Suppressor macrophage treated with lipopolysaccharide for 1 hour (primary cell): ENCODE measurements around the gene MGAT5.
"Not testable (repeated sequence)": the region's sequence is repeated elsewhere in the genome, so short reads cannot be mapped to it uniquely, and the experiment has no call there.

Experiments
- DNase-seq, 3 donors: peaks; one replicate each; pipeline ENCODE4 v3.0.0-alpha.2; 2020 to 2022

Gene MGAT5

DNA sequence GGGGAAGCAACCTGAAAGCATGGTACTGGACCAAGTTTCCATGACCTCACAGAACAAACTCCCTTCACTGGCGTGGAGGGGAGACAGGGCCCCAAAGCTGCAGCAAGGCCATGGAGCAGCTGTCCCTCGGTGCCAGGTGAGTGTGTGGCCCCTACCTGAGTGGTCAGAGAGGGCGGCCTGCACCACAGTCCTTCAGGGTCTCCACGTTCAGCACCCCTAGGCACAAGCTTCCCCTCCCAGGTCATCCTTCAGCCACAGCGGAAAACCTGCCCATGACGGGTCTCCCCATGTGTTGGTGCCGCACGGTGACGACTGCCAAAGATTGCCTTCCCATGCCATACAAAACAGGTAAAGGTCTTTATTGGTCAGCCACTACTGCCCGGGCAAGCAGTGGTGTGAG is 201.6 kb downstream of the MGAT5 start:
- DNase-seq: no peak

DNA sequence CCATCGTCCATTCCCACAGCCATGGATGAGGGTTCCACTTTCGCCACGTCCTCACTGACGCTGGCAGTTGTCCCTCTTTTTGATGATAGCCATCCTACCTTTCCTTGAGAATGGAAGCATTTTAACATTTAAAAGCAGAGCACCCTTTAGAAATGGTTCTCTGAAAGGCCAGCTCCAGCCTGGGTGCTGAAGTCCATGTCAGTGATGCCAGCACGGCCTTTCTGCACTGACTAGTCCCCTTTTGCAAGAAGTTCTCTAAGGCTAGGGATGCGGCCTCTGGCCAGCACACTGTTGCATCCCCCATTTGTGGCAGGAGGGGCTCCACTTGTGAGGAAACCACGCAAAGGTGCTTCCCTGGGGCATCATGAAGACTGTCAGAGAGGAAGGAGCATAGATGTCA is 203.5 kb downstream of the MGAT5 start:
- DNase-seq: no peak

DNA sequence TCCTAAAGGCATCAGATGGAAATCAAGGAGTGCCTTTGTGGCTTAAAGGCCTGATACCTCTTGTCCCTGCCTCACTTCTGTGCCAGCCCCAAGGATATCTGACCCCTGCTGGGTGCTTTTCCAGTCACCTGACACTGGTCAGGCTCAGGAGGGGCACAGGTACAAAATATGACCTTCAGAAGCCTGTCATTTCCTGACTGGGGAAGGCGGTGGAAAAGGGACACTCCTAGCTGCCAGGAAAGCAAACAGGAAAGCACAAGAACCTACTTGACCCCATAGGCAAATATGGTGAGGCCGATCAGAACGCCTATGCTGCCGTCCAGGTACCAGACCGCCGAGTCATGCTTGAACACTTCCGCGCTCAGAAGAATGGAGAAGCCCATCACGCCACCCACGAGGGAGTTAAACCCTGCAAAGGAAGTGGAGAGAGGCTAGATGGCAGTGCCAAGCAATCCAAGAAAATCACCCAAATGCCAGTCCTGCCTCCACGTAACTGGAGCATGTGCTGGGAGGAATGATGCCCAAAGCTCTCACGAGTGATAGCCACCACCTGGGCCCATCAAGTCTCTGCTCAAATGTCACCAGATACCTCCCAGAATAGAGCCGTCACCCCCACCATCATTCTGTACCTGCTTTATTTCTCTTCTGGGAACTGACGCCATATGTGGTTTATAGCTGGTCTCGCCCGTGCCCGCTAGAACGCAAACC is 204.0 kb downstream of the MGAT5 start:
- no peak for DNase-seq

DNA sequence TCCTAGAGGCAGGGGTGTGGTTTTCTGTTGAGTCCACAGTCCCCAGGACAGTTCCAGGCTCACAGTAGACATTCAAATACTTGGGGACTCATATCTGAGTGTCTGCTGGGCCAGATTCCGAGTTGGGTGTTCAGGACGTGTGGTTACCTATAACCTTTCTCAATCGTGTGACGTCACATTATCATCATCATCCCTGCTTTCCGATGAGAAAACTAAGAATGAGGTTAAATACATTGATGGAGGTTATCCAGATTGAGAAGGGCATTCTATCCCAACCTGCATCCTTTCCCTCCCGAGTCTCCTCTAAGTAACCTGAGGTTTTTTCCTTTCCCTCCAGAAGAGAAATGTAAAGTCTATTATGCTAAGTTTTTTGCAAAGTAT is 204.6 kb downstream of the MGAT5 start:
- no peak for DNase-seq

DNA sequence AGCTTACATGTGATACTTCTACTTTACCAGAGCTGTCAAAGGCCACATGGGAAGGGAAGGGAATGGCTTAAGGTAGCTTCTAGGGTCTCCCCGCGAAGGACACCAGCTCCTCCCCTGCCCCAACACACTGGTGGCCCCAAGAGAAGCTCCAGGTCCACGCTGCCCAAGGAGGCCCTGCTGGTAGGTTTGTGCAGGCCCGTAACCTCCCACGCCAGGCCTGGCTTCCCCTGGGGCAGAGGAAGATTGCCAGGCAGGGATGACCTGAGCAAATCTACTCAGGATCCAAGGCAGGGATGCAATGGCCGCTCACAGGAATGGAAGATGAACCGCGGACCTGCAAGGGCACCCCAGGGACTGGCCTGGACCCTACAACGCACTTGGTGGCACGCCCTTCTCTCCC is 205.1 kb downstream of the MGAT5 start:
- no peak for DNase-seq

DNA sequence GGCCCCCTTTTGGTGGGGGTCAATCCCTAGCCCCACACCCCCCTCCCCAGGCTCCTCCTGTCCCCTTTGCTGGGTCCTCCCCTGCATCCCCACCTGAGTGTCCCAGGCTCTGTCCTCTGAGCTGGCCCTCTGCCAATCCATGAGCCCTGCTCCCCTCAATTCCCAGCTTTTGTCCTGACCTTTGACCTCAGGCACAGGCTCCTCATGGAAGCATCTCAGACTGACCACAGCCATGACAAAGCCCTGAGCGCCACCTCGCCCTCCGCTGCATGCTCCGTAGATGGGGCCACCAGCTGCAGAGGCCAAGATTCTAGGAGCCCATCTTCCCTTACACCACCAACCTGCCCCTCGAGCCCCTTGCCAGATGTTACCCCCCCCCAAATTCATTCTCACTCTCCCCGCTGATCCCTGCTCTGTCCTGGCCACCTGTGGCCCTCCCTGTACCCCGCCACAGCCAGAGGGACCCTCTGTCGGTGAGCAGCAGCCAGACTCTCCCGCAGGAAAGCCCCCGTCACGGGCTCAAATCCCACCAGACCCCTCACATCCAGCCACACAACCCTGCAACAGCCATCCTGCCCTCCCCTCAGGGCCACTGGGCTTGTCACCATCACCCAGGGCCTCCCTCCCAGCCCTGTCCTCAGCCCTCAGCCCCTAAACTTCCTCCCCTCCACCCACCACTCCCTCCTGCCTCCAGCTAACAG is 206.0 kb downstream of the MGAT5 start:
- no peak for DNase-seq

DNA sequence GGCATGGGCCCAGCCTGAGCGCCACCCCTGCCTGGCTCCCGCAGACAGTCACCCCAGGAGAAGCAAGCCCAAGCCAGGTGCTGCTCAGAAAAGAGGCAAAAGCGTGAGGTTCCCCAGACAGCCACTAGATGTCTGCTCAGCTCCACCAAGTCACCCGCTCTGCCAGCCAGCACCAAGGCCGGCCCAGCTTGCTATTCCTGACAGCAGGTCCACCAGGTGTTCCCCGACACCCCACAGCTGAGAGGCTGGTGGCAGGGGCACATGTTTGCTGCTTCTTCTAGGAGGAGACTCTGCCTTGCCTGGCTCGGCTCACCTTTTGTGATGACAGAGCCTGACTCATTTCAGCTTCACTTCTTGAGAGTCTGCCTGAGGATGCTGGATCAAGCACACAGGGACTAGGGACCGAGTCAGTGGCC is 206.7 kb downstream of the MGAT5 start:
- peak; percentile 25 to 42 (median 27) for DNase-seq

DNA sequence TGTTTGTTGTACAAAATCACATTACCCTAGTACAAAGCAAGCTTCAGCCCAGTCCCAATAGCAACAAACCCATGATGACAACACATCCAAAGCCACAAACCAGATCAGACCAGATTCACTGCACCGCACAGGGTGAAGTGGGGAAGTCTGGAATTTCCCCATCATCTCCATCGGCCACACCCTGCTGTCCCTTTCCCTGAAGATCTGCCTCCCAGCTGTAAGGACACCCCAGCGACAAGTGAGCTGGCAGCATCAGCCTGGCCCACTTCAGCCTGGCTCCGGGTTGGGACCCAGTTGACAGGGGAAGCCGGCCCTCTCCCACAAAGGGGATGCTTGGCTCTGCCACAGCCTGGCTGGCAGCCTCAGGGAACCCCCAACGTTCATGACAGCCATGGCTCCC is 207.6 kb downstream of the MGAT5 start:
- DNase-seq: peak; percentile 76 to 83 (median 80)

DNA sequence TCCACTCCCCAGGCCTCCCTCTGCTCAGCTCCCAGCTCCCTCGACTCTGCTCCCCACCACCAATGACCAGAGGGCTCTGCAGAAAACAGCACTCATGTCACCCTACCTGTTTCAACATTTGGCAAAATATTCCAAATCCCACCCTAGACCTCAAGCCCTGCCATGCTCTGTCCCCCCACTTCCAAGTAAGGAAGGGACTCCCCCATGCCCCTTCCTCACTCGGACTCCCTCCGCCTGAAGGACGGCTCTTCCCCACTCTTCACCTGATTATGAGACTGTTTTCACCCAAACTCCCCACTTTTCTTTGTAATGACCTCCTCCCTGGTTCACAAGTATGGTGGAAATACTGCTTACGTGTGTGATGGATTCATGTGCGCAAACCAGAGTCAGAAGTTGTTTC is 208.4 kb downstream of the MGAT5 start:
- DNase-seq: no peak

DNA sequence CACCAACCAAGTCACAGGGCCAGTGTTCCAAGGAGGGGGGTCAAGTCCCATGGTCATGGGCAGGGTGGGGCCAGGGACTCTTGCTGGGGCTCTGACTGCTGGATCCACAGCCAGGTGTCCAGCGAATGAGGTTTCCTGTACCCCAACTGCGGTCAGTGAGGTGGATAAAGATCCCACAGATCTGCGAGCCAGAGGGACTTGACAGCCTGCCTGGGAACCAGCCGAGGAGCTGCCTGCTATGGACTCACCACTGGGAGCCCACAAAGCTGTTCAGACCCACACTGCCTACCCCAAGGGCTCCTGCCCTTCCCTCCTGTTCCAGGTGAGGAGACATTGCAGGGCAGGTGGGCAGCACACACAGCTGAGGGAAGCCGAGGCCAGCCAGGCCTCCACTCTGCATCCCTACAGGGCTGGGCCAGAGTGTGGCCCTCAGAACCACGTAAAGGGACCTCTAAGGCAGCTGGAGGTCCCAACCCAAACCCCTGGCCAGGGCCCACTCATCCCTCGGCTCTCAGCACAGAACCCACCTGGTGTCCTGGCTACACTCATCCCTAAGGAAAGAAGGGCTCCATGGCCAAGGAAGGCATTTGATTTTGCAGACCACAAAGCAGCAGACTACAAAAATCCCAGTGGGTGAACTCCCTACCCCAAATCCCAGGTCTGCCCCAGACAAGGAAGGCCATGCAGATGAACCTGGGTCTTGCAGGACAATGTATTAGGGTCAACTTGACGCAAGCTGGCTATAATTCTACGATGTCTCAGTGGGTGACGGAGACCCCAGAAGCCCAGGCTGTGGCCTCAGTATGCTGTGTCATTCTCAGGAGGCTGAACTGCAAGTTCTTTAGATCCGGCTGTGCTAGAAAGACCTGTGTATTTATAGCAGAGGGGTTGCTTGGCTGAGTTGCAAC is 209.2 kb downstream of the MGAT5 start:
- DNase-seq: no peak

DNA sequence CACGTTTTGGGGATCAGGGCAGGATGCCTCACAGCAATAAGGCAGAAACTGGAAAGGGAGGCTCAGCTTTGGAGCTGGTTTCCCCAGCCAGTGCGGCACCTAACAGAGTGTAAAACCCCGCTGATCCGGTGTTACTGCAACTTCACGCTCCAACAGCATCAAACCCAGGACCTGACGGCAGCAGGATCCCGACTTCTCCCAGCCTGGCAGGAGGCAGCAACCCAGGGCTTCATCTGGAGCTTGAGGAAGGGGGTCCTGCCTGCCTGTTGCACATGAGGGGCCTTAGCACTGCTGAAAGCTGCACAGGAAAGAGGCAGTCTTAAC is 209.8 kb downstream of the MGAT5 start:
- no peak for DNase-seq

DNA sequence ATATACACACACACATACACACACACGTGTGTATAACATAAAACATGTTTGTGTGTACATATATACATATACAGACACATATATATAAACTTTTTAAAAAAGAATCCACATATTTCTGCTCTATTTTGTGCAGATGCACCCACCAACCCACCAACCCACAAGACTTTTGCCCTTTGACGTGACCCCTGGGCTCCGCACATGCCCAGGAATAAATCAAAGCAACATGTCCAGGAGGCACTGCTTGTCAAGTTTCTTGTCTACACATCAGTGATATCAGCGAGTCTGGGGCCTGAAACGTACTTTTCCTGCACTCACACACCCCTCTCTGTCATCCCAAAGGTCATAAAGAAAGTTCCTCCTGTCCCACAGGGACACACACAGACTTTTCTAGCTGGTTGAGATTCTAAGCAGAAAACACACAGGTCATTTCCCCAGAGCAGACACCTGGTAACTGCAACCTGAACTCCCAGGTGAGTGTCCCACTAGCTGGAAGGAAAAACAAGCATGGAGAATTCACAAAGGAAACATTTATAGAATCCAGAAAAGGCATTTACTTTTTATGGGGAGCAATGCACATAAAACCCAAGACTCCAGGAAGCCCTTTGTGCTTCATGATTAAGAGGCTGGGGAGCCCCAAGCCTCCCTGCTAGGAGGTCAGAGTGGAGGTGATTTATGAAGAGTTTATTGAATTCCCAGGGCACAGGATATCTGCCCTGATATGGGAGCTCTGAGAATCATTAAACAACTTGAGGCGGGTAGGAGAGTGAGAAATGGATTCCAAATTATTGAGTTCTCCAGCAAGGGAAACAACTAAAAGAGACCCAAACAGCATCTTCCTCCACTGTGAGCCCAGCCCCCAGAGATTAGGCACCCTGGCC is 211.6 kb downstream of the MGAT5 start:
- no peak for DNase-seq

DNA sequence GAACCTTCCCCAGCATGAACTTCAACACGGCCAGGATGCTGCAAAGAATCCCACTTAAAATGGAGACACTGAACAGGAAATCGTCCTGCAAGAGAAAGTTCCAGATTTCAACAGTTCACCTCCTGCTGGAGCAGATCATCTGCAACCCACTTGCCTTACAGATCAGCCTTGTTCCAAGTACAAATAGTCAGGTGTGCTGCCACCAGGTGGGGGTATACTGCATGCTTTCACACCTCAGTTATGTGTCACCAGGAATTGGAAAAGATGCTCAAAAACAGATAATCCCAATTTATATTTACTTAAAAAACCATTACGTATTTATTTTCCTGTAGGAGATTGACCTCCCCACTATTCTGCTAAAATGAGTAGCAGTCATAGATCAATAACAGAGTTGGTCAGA is 212.3 kb downstream of the MGAT5 start:
- DNase-seq: no peak

DNA sequence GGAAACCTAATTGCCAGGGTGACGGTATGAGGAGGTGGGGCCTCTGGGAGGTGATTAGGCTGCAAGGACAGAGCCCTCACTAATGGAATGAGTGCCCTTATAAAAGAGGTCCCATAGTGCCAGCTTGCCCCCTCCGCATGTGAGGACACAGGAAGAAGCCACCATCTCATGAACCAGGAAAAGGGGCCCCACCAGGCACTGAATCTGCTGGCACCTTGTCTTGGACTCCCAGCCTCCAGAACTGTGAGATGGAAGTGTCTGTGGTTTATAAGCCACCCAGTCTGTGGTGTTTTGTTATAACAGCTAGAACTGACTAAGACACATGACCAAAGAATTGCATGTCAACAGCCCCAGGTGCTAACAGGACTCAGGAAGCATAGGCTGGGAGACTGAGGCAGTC is 214.3 kb downstream of the MGAT5 start:
- no peak for DNase-seq

DNA sequence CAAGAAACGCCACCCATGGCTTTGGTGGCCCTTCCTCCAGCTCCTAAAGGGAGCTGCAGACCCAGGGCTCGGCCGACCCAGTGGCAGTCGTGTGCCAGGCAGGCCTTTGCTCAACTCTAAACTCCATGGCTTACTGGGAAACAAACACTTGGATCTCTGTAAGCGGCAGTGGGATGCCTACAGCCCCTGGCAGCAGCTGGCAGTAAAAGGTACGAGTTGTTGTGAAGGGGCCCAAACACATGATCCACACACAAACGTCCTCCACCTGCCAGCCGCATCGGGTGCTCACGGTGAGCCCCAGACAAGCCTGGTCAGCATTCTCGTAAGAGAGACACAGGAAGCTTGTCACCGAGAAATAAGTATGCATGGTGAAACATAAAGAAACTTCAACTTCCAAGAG is 214.9 kb downstream of the MGAT5 start:
- DNase-seq: no peak

DNA sequence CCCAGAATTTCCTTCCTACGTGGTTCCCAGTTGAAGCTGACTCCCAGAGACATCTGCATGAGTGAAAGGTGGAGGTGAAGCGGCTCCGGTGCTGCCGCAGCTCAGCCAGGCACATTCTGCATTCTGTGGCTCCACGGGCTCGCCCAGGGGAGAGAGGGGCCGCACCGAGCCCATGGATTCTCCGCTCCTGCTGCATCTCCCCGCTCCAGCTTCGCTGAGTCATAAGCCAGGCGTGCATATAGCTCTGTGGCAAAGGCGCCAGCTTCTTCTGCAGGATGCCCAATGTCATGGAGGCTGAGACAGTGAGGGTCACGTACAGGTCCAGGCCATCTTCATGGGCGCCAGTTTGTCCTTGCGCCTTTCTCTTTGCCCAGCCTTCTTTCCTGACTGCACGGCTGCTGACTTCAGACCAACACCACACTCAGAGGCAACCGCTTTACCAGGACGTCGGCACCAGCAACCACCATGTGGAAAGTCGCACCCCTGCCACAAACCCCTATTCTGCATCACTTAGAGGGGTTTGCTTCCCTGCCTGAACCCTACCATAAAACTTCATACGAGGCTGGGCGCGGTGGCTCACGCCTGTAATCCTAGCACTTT is 215.7 kb downstream of the MGAT5 start:
- no peak for DNase-seq

DNA sequence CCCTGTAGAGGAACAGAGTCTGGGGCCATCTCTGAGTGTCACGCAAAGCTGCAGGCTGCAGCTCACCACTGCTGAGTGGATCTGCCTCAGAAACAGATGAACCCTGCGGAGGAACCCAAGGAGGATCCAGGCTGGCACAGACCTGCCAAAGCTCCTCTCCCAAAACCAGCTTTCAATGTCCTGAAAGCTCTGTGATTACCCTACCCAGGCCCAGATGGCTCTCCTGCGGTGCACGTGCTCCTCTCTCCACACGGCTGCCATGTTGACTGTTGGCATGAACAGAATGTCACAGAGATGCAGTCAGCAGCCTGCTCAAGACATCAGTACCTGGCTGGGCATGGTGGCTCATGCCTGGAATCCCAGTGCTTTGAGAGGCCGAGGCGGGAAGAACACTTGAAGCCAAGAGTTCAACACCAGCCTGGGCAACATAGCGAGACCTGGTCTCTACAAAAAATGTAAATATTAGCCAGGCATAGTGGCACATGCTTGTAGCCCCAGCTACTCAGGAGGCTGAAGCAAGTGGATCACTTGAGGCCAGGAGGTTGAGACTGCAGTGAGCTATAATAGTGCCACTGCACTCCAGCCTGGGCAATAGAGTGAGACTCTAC is 216.8 kb downstream of the MGAT5 start:
- no peak for DNase-seq

DNA sequence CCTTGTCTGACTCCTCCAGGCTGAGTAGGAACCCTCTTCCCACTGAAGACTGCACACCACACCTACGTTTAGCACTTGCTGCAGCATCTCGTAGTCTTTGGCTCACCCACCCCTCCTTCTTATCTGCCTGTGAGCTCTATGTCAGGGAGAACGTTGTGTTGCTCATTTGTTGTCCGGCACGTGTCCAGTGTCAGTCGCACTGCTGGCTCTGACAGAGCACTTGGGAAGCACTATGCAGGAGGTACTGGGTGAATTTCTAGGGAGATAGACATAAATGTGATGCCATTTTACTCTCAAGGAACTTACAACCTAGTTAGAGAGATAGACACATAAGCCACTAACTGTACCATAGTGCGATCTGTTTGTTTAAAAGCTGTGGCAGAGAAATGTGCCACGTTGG is 223.1 kb downstream of the MGAT5 start:
- not testable (repeated sequence) for DNase-seq

DNA sequence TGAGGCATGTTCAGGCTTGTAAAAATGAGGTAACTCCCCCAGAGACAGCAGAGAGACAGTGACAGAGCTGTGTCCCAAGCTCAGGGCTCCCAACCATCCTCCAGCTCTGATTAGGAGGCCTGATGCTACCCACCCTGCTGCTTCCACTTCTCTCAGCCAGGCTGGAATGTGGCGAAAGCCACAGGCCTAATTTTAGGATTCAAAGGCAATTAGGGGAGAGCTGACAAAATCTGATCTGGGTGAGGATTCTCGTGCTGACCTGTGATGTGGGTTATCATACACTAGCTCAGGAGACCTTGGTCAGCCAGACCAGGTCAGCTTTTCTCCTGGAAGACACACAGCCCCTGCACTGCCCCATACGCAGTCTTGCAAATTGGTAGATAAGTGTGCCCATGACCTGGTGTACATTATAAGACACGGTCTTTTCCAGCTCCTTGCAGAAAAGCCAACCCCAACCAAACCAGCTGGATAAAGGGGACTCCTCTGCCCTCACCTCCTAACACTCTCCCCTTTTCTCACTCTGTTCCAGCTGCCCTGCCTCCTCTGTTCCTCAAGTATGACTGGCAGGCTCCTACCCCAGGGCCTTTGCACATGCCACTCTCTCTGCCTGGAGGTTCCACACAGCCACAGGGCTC is 225.9 kb downstream of the MGAT5 start:
- no peak for DNase-seq

DNA sequence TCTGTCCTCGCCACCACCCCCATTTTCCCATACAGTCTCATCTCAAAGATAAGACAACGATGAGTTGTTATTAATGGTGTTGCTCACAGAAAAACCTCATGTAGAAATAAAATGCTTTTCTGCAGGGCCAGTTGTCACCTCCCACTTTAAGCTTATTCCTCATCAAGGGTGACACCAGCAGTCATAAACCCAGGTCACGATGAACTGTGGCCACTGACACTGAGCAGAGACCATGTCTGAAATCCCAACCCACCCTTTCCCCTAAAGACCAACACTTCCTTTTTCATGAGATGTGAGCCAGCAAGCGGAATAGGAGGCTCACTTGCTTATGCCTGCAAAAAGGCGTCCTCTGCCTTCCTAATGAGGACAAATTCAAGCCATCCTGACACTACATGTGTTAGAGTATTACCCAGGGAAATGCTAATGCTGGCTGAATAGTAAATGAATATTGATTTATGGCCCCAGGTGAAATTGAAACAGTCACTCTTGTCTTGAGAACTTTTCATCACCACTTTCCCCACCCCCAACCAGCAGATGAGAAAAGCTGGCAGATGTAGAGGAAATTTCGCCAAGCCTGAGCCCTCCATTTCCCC is 228.4 kb downstream of the MGAT5 start:
- peak in 2 of 3 donors; percentile 7 to 36 for DNase-seq

DNA sequence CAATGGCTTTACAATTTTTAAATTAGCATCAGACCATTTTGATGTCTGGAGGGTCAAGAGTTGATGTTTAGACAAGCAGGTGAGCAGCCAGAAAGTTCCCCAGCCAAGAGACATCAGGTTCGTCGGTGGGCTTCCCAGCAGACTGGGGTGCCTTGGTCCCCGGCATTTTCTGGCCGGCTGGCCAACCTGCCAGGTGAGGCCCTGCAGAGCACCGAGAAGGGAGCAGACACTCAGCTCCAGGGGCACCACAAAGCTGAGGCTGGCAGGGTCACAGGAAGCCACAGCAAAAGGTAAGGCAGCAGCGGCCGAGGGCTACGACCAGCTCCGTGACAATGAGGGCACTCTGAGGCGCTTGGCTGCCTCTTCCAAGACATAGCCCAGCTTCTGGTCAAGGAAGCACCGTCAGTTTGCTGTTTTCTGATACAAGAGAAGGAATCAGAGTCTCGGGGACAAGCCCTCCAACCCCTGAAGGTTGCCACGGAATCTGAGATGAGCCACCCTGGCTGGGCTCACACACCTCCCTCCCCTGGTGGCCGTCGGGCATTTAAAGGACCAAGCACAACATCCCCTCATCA is 229.0 kb downstream of the MGAT5 start:
- no peak for DNase-seq
